Epithelial cell of proximal tubule (primary cell): ENCODE results near the gene RNF123. TPM values are rescaled to one million over a fixed set of nuclear protein-coding genes. Genes with fewer than 3 reads are reported as not detected.

Source experiments
- DNase-seq: peaks from one replicate; pipeline ENCODE4 v3.0.0-alpha.2; 2011; ENCODE audit warnings: low read depth
- H3K4me3 ChIP-seq: 2 replicates; pipeline ENCODE4 v1.5.1; 2011; ENCODE audit warnings: low read depth, mild to moderate bottlenecking, low read length
- total RNA-seq: library from RNA; depleted of rRNA; stranded (reverse); fragments of >200 nt; gene quantifications from 2 replicates; pipeline ENCODE4 v1.2.3, GENCODE V29; 2015
- TF ChIP-seq, protein P1 (sequence below): conservative IDR thresholded peaks from 2 replicates; pipeline ENCODE4 v1.5.1; 2012; ENCODE audit warnings: low read depth, mild to moderate bottlenecking, low read length

Gene RNF123
- total RNA-seq, 1 donor from 2014 or later: 18.0 TPM

DNA sequence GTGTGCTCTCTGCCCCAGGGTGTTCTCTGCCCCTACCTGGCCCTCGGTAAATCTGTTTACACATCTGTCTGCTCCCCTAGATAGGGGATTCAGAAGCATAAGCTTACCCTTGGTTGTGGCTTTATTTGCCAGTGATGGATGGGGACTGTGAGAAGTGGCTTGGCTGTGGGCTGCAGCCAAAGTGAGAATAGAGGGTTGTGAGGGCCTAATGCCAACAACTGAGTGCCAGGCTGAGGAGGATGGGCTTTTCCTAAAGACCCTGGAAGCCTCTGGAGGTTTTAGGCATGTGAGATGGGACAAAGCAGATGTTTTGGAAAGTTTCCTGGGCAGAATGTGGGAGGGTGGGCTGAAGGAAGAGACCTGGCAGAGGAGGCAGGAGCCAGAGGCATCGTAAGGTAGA, 30.6 kb upstream of the RNF123 start:
- DNase-seq: no peak
- TF ChIP-seq, protein P1, sequence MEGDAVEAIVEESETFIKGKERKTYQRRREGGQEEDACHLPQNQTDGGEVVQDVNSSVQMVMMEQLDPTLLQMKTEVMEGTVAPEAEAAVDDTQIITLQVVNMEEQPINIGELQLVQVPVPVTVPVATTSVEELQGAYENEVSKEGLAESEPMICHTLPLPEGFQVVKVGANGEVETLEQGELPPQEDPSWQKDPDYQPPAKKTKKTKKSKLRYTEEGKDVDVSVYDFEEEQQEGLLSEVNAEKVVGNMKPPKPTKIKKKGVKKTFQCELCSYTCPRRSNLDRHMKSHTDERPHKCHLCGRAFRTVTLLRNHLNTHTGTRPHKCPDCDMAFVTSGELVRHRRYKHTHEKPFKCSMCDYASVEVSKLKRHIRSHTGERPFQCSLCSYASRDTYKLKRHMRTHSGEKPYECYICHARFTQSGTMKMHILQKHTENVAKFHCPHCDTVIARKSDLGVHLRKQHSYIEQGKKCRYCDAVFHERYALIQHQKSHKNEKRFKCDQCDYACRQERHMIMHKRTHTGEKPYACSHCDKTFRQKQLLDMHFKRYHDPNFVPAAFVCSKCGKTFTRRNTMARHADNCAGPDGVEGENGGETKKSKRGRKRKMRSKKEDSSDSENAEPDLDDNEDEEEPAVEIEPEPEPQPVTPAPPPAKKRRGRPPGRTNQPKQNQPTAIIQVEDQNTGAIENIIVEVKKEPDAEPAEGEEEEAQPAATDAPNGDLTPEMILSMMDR: no peak
- no peak overlapping the region for H3K4me3 ChIP-seq

DNA sequence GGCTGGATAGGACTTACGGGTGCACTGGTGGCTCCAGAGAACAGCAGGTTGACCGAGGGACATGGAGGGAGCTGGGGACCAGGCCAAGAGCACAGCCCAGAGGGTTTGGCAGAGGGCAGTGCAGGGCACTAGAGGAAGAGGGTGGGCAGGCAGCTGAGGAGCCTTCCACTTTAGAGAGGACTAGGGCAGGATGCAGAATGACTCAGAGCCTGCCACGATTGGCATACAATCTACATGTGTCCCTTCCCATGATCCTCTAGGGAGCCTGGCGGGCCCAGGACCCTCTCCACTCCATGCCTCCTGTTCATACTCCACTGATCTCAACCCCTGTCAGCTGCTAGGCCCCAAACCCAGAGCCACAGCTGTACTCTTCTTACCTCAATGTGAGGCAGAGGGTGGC, 29.6 kb upstream of the RNF123 start:
- no peak for DNase-seq
- H3K4me3 ChIP-seq: no peak overlapping the region
- TF ChIP-seq, protein P1: no peak

DNA sequence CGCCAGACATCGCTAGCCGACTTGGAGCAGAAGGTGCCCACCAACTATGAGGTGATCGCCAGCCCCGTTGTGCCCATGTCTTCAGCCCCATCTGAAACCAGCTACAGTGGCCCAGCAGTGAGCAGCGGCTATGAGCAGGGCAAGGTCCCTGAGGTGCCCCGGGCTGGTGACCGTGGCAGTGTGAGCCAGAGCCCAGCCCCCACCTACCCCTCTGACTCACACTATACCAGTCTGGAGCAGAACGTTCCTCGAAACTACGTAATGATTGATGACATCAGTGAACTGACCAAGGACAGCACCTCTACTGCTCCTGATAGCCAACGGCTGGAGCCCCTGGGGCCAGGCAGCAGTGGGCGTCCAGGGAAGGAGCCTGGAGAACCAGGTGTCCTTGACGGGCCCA, 28.1 kb upstream of the RNF123 start:
- DNase-seq: no peak
- no peak overlapping the region for H3K4me3 ChIP-seq
- TF ChIP-seq, protein P1: no peak

DNA sequence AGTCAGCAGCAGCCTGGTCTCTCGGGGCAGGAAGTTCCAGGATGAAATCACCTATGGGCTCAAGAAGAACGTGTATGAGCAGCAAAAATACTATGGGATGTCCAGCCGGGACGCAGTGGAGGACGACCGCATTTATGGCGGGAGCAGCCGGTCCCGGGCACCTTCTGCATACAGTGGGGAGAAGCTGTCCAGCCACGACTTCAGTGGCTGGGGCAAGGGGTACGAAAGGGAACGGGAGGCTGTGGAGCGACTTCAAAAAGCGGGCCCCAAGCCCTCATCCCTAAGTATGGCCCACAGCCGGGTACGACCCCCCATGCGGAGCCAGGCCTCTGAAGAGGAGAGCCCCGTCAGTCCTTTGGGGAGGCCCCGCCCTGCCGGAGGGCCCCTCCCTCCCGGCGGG, 27.3 kb upstream of the RNF123 start:
- no peak overlapping the region for H3K4me3 ChIP-seq
- TF ChIP-seq, protein P1: no peak
- DNase-seq: no peak

DNA sequence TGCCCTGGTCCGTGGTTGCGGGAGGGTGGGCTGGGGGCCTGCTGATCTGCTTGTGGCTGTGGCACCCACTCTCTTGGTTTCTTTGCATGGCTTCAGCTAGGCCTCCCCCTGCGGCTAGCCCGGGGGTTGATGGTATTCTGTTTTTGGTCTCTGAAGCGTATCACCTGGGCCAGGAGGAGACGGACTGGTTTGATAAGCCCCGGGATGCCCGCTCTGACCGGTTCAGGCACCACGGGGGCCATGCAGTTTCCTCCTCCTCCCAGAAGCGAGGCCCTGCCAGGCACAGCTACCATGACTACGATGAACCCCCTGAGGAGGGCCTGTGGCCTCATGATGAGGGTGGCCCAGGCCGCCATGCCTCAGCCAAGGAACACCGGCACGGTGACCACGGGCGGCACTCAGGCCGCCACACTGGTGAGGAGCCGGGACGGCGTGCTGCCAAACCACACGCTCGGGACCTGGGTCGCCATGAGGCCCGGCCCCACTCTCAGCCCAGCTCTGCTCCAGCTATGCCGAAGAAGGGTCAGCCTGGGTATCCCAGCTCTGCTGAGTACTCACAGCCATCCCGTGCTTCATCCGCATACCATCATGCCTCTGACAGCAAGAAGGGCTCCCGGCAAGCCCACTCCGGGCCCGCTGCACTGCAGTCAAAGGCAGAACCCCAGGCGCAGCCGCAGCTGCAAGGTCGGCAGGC, 26.5 kb upstream of the RNF123 start:
- TF ChIP-seq, protein P1: no peak
- DNase-seq: no peak
- no peak overlapping the region for H3K4me3 ChIP-seq

DNA sequence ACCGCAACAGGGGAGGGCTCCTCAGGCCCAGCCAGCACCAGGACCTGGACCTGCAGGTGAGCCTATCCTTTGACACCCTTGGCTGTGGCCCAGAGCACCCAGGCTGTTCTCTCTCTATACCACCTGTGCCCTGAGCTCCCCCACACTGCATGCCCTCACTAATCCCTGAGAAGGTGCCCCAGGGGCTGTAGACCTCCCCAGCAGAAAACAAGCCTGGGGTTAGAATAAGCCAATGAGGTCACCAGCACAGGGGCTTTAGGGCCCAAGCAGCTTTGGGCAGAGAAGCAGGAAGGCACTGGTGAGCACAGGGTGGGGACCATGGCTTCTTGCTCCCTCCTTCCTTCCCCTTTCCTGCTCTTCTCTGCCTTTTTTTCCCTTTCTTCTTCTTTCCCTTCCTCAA, 25.5 kb upstream of the RNF123 start:
- no peak overlapping the region for H3K4me3 ChIP-seq
- TF ChIP-seq, protein P1: no peak
- DNase-seq: no peak

DNA sequence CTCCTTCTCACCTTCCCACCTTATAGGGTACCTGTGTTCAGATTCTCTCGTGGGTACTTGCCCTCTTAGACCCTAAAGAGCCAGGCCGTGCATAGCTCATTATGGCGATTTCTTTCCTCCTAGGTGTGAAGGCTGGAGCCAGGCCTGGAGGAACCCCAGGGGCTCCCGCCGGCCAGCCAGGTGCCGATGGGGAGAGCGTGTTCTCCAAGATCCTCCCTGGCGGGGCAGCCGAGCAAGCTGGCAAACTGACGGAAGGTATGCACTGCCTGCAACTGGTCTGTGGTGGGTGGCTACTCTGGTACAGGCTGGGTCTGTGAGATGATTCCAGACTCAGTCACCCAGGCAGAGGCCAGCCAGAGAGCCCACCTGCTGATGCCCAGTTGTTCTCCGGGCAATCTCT, 25.1 kb upstream of the RNF123 start:
- TF ChIP-seq, protein P1: no peak
- H3K4me3 ChIP-seq: no peak overlapping the region
- no peak for DNase-seq
